Kidney epithelial cell (primary cell): Measurements from ENCODE around the gene GPRIN2. TPM values are rescaled to one million over a fixed set of nuclear protein-coding genes. Genes with fewer than 3 reads are reported as not detected.

ENCODE experiments used
- DNase-seq: peaks from one replicate; pipeline ENCODE4 v3.0.0-alpha.2; 2010; ENCODE audit warnings: low read depth
- H3K27me3 ChIP-seq: 2 replicates; pipeline ENCODE4 v1.6.0; 2011; ENCODE audit warnings: low read length; ENCODE audit not compliant: control insufficient read depth, insufficient read depth
- H3K36me3 ChIP-seq: 2 replicates; pipeline ENCODE4 v1.5.1; 2011; ENCODE audit warnings: low read length; ENCODE audit not compliant: control insufficient read depth, insufficient read depth
- H3K4me3 ChIP-seq: 2 replicates; pipeline ENCODE4 v1.5.1; 2011; ENCODE audit warnings: low read depth, mild to moderate bottlenecking, control low read depth, low read length
- total RNA-seq: library from RNA; depleted of rRNA; stranded (reverse); fragments of >200 nt; gene quantifications from 2 replicates; pipeline ENCODE4 v1.2.3, GENCODE V29; 2015
- TF ChIP-seq, protein P1 (sequence below): IDR thresholded peaks from 2 replicates; pipeline ENCODE4 v1.5.1; 2011; ENCODE audit warnings: mild to moderate bottlenecking, moderate library complexity, low read length, control low read depth, inconsistent platforms; ENCODE audit not compliant: insufficient read depth, poor library complexity, severe bottlenecking

The GPRIN2 gene
- total RNA-seq, 1 donor from 2014 or later = 9.2 TPM

DNA sequence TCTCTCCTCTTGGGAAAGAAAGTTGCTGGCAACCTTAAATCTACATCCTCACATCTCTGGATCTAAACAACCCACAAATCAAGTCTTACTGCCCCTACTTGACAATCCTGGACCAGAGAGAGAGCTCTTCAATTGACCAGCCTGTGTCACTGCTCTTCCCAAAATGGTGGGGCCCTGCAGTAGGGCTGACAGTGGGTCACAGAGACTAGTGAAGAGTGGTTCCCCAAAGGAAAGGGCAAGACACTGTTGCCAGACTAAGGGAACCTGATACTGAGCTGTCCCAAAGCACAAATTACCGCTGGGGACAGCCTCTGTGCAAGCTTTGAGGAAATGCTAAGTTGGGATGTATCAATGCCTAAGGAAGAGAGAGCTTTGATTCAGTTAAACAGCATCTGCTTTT, 4.5 kb upstream of the GPRIN2 start:
- Histone ChIP-seq H3K27me3 (peaks cover 39% of the 10 kb centered on the region), H3K4me3 (no peak overlapping the region), H3K36me3 (no peaks in the 10 kb centered on the region)
- TF ChIP-seq, protein P1, sequence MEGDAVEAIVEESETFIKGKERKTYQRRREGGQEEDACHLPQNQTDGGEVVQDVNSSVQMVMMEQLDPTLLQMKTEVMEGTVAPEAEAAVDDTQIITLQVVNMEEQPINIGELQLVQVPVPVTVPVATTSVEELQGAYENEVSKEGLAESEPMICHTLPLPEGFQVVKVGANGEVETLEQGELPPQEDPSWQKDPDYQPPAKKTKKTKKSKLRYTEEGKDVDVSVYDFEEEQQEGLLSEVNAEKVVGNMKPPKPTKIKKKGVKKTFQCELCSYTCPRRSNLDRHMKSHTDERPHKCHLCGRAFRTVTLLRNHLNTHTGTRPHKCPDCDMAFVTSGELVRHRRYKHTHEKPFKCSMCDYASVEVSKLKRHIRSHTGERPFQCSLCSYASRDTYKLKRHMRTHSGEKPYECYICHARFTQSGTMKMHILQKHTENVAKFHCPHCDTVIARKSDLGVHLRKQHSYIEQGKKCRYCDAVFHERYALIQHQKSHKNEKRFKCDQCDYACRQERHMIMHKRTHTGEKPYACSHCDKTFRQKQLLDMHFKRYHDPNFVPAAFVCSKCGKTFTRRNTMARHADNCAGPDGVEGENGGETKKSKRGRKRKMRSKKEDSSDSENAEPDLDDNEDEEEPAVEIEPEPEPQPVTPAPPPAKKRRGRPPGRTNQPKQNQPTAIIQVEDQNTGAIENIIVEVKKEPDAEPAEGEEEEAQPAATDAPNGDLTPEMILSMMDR = no peak
- no peak for DNase-seq

DNA sequence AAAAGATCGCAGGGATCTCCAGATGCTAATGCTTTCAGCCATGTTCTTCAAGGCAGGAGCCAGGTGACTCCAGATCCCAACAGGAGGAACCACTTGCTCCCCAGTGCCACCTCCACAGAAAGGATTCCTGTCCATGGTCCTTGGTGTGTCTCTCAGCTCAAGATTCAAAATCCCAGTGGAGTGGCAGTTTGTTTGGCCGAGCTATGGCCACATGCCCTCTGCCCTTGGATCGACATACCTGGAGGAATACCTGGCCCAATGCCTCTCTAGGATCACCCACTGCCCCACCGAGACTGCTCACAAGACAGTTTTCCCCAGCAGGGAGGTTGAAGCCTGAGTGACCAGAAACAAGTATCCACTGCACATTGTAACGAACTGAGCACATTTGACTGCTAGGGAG, 3.9 kb upstream of the GPRIN2 start:
- no peaks in the 10 kb centered on the region for H3K36me3 ChIP-seq
- TF ChIP-seq, protein P1 = no peak
- DNase-seq = no peak
- peaks cover 45% of the 10 kb centered on the region for H3K27me3 ChIP-seq
- no peak overlapping the region for H3K4me3 ChIP-seq

DNA sequence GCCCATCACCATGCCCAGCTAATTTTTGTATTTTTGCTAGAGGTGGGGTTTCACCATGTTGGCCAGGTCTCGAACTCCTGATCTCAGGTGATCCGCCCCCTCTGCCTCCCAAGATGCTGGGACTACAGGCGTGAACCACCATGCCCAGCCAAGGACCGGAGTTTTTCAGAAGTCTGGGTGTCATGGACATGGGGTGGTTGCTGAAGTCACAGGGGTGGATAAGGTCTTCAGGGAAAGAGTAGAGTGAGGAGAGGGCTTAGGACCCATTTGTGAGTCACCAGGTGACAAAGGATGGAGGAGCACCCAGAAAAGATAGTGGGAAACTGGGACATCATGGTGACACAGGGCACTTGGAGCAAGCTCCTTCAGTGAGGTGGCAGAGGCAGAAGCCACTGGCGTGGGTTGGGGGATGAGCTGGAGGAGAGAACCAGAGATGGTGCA, 2.8 kb upstream of the GPRIN2 start:
- H3K36me3 ChIP-seq = no peaks in the 10 kb centered on the region
- TF ChIP-seq, protein P1 = no peak
- no peak overlapping the region for H3K4me3 ChIP-seq
- no peak for DNase-seq
- peaks cover 48% of the 10 kb centered on the region for H3K27me3 ChIP-seq

DNA sequence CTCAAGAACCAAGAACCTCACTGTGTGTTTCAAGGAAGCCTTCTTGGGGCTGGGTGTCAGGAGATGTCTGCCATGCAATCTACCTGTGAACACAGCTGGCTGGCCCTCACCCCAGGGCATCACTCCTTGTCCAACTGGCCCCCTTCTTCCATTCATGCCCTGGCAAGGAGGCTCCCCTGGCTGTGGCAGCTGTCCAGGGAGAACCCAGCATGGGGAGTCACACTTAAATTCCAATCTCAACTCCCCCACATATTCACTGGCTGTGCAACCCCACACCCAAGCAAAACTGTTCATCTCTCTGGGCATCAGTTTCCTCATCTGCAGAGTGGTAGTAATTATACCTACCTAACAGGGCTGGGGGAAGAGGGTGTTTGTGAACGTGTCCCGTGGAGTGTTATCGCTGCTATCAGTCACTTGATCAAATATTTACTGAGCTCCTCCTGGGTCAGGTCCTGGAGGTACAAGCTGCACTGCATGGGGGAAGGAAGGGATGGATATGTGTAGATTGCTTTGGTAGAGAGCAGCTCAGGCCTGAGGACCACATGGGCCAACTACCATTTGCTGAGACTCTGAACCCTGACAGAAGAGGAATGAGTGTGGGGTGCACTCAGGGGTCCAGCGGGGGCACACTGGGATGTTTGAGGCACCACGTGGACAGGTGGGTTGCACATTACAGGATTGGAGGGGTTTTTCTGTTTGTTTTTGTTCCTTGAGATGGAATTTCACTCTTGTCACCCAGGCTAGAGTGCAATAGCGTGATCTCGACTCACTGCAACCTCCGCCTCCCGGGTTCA, 2.1 kb upstream of the GPRIN2 start:
- TF ChIP-seq, protein P1 = no peak
- Histone ChIP-seq H3K27me3 (peaks cover 48% of the 10 kb centered on the region), H3K36me3 (no peaks in the 10 kb centered on the region)

DNA sequence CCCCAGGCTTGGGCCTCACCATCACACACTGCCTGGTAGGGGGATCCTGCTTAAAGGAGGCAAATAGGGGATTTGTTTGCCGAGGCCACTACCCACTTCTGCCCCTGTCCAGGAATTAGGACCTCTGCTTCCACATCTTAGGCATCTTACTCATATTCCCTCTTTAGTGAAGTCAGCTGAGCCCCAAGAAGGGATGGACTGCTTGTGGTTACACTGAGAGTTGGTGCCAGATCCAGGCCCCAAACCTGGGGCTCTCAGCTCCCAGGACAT, 1.6 kb upstream of the GPRIN2 start:
- Histone ChIP-seq H3K36me3 (no peaks in the 10 kb centered on the region), H3K27me3 (peaks cover 52% of the 10 kb centered on the region), H3K4me3 (no peak overlapping the region)
- no peak for DNase-seq
- TF ChIP-seq, protein P1 = no peak

More for the DNA sequence above, 2.1 kb upstream of the GPRIN2 start:
- DNase-seq = no peak
- no peak overlapping the region for H3K4me3 ChIP-seq

DNA sequence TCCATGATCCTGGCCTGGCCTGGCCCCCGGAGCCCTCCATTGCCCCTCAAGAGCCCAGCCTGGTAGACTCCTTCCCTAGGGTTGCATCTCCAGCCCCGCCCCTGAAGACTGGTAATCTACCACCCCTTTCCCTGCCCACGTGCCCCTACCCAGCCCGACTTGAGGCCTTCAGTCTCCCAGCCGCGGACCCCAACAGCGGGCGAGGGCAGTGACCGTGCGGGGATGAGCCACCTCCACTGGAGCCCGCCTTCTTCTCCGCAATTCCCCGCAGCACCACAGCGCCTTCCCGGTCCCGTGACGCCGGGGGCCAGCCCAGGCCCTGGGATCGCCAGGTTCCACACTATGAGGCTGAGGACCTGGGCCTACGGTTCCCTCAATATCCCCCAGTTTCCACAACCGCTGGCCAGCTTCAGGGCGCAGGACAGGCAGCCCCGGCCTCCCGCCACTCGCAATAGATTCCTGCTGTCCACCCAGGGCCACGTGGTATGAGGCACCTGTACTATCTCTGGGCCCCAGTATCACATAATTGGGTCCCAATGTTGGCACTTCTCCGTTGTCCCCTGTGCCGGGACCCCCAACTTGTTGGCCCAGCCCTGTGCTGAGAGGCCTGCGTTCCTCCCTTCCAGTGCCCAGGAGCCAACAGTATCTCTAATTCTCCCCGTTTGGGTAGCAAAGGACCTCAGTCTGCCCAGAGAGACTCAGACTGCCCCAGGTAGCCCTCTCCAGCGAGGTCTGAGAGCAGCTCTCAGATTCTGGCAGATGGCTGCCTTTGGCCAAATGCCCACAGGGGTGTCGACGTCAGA, 1.1 kb upstream of the GPRIN2 start:
- TF ChIP-seq, protein P1 = no peak
- Histone ChIP-seq H3K36me3 (no peaks in the 10 kb centered on the region), H3K4me3 (no peak overlapping the region), H3K27me3 (peaks cover 53% of the 10 kb centered on the region)
- DNase-seq = no peak
